ENCODE results near the gene NTM. TPM values are rescaled to one million over a fixed set of nuclear protein-coding genes. Genes with fewer than 3 reads are reported as not detected.

The NTM gene
- total RNA-seq, 1 experiment from 2014 or later: not detected

DNA sequence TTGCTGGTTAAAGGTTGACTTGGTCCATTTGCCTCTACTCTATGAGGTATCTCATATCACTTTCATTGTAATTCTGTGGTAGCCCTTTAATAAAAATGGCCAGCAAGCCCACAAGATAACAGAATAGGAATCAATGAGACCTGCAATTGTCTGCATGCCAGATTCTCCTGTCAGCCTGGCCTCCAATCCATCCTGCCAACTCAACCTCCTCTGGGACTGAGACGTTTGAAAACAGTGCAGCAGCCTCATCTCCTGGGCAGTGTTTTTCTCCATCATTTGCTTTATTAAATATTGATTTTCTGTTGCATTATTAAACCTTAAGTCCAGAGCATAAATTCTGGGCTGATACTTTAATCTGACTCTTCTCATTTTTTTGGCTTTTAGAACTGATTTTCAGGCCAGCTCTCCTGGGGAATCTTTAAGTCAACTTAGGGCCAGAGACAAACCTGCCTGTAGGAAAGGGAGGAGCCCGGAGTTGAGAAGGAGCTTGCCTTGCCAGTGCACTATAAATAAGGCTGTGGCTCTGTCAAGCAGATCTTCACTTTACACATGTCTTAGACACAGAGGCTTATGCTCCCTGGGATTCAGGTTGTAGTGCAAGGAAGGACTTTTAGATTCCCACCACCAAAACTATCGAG is 798.0 kb downstream of the NTM start:
- DNase-seq (ENCODE audit: low read depth, low spot score) (no peak), ATAC-seq (no peak)
- Histone ChIP-seq H3K36me3 (ENCODE audit: control insufficient read depth in 1 of 2, insufficient read depth in 2 of 2, low read length in 2 of 2) (no peaks in the 10 kb centered on the region), H3K4me1 (ENCODE audit: control insufficient read depth in 1 of 2, insufficient read depth in 2 of 2, low read length in 2 of 2) (no peaks in the 10 kb centered on the region), H2AFZ (ENCODE audit: low read depth, low read length, poor library complexity, severe bottlenecking) (no peak overlapping the region), H3K4me3 (replicated peaks in 1 of 2; ENCODE audit: low read depth in 1 of 2, low read length in 2 of 2) (no peak overlapping the region), H3K9me2 (ENCODE audit: insufficient read depth) (no peaks in the 10 kb centered on the region), H4K20me1 (ENCODE audit: insufficient read depth) (no peaks in the 10 kb centered on the region), H3K9me3 (ENCODE audit: control insufficient read depth in 1 of 2, insufficient read depth in 1 of 2, low read depth in 1 of 2, low read length in 2 of 2) (peaks cover 3 to 32% of the 10 kb centered on the region in 2 experiments; a peak in 2 of 4 replicates), H3K27me3 (ENCODE audit: insufficient read depth, low read length) (no peaks in the 10 kb centered on the region), H3K79me2 (ENCODE audit: insufficient read depth, low read length) (no peaks in the 10 kb centered on the region), H3K4me2 (ENCODE audit: low read length) (no peak overlapping the region), H3K27ac (ENCODE audit: low read depth, low read length) (no peak overlapping the region), H3K9ac (ENCODE audit: low read length) (no peak overlapping the region)
- intact Hi-C loops (cut with micrococcal nuclease): no loop called here
- CTCF ChIA-PET: no interaction called here
- TF ChIP-seq, protein P1, sequence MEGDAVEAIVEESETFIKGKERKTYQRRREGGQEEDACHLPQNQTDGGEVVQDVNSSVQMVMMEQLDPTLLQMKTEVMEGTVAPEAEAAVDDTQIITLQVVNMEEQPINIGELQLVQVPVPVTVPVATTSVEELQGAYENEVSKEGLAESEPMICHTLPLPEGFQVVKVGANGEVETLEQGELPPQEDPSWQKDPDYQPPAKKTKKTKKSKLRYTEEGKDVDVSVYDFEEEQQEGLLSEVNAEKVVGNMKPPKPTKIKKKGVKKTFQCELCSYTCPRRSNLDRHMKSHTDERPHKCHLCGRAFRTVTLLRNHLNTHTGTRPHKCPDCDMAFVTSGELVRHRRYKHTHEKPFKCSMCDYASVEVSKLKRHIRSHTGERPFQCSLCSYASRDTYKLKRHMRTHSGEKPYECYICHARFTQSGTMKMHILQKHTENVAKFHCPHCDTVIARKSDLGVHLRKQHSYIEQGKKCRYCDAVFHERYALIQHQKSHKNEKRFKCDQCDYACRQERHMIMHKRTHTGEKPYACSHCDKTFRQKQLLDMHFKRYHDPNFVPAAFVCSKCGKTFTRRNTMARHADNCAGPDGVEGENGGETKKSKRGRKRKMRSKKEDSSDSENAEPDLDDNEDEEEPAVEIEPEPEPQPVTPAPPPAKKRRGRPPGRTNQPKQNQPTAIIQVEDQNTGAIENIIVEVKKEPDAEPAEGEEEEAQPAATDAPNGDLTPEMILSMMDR (IDR thresholded peaks at IDR 0.05 in 2 of 3, conservative IDR thresholded peaks at IDR 0.05 in 1 of 3; ENCODE audit: borderline replicate concordance in 1 of 3, insufficient read depth in 1 of 3, low read depth in 2 of 3, low read length in 2 of 3): no peak
- no peak for TF ChIP-seq SRF (IDR thresholded peaks at IDR 0.05; ENCODE audit: low read depth)
- no peak for TF ChIP-seq FOSL1 (IDR thresholded peaks at IDR 0.05; ENCODE audit: low read depth)
- no peak for TF ChIP-seq RAD21 (IDR thresholded peaks at IDR 0.05; ENCODE audit: low read depth)
- TF ChIP-seq EZH2phosphoT487 (IDR thresholded peaks at IDR 0.05; ENCODE audit: borderline replicate concordance): no peak
- TF ChIP-seq, protein P2, sequence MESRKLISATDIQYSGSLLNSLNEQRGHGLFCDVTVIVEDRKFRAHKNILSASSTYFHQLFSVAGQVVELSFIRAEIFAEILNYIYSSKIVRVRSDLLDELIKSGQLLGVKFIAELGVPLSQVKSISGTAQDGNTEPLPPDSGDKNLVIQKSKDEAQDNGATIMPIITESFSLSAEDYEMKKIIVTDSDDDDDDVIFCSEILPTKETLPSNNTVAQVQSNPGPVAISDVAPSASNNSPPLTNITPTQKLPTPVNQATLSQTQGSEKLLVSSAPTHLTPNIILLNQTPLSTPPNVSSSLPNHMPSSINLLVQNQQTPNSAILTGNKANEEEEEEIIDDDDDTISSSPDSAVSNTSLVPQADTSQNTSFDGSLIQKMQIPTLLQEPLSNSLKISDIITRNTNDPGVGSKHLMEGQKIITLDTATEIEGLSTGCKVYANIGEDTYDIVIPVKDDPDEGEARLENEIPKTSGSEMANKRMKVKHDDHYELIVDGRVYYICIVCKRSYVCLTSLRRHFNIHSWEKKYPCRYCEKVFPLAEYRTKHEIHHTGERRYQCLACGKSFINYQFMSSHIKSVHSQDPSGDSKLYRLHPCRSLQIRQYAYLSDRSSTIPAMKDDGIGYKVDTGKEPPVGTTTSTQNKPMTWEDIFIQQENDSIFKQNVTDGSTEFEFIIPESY (IDR thresholded peaks at IDR 0.05; ENCODE audit: extremely low read depth, insufficient replicate concordance, low read length): no peak
- TF ChIP-seq, protein P3, sequence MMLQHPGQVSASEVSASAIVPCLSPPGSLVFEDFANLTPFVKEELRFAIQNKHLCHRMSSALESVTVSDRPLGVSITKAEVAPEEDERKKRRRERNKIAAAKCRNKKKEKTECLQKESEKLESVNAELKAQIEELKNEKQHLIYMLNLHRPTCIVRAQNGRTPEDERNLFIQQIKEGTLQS (IDR thresholded peaks at IDR 0.05): no peak
- TF ChIP-seq SP1 (IDR thresholded peaks at IDR 0.05; ENCODE audit: low read depth): no peak
- BruUV-seq (replicated peaks): no TSS peak
- POLR2A ChIA-PET: no interaction called here
- RAD21 ChIA-PET (ENCODE audit: low non-redundant PET in 1 of 2, low total read pairs in 2 of 2, uncharacterized antibody in 2 of 2, unreplicated experiment in 2 of 2): no interaction called here

Data from HCT116 (cell line).